ENCODE data around the gene CNBP. TPM values are rescaled to one million over a fixed set of nuclear protein-coding genes. Genes with fewer than 3 reads are reported as not detected.

CNBP gene
- total and polyA plus RNA-seq, 2 of the 4 experiments (the other 2 are of a cell fraction), result 217 to 223 TPM

- WGBS, 2 experiments (ENCODE audit: extremely low coverage in 2 of 2, insufficient read length in 1 of 2), result no CpG with 5 or more reads among the region's 2 CpGs
- no peak for TF ChIP-seq MAFK (IDR thresholded peaks at IDR 0.05; ENCODE audit: low read depth, low read length)
- TF ChIP-seq RAD21 (IDR thresholded peaks at IDR 0.05; ENCODE audit: low read length), result no peak
- no peak for TF ChIP-seq MAZ (IDR thresholded peaks at IDR 0.05; ENCODE audit: borderline replicate concordance, low read depth, low read length)
- no TSS peak for BruUV-seq (replicated peaks)
- Histone ChIP-seq H3K4ac (ENCODE audit: low read depth, low read length) (no peak overlapping the region), H4K5ac (ENCODE audit: low read depth, low read length) (no peak overlapping the region), H2BK5ac (ENCODE audit: low read depth, low read length, poor library complexity, severe bottlenecking) (no peak overlapping the region), H2AK9ac (replicated peaks; ENCODE audit: low read depth, low read length, poor library complexity) (no peak overlapping the region), H3K27ac (ENCODE audit: insufficient read depth, low read length) (no peak overlapping the region), H4K91ac (ENCODE audit: insufficient read depth, low read depth, low read length) (no peak overlapping the region), H4K20me1 (ENCODE audit: insufficient read depth, low read length) (no peaks in the 10 kb centered on the region), H3K9me3 (ENCODE audit: control insufficient read depth, insufficient read depth, low read length) (no peaks in the 10 kb centered on the region), H3K14ac (replicated peaks; ENCODE audit: low read depth, low read length) (no peak overlapping the region), H2BK20ac (ENCODE audit: low read depth, low read length) (no peak overlapping the region), H2AK5ac (ENCODE audit: low read depth, low read length) (no peak overlapping the region), H3K79me1 (ENCODE audit: low read depth in 1 of 2, low read length in 2 of 2) (no peaks in the 10 kb centered on the region), H3K23ac (ENCODE audit: low read depth, low read length) (no peak overlapping the region), H2AFZ (replicated peaks; ENCODE audit: low read length, poor library complexity) (no peak overlapping the region), H2BK15ac (ENCODE audit: low read depth, low read length) (no peak overlapping the region), H4K8ac (ENCODE audit: low read depth in 2 of 2, low read length in 2 of 2) (no peak overlapping the region), H3K4me3 (ENCODE audit: insufficient read depth, low read depth, low read length) (no peak overlapping the region), H3K36me3 (ENCODE audit: control insufficient read depth, insufficient read depth, low read length) (no peaks in the 10 kb centered on the region), H3K18ac (ENCODE audit: low read depth, low read length) (no peak overlapping the region), H3K56ac (ENCODE audit: extremely low read depth, insufficient read depth, low read length) (no peak overlapping the region), H2BK120ac (ENCODE audit: low read depth, low read length) (no peak overlapping the region), H3K9me1 (ENCODE audit: insufficient read depth, low read length) (peaks cover 4% of the 10 kb centered on the region; the same call in 1 of the 2 replicates), H3K4me2 (ENCODE audit: low read depth, low read length) (no peak overlapping the region), H3K4me1 (ENCODE audit: control insufficient read depth, insufficient read depth, low read length) (peaks cover 2% of the 10 kb centered on the region; the same call in 1 of the 2 replicates), H3K9ac (ENCODE audit: low read depth, low read length) (no peak overlapping the region), H3K27me3 (ENCODE audit: control insufficient read depth, insufficient read depth, low read length) (no peaks in the 10 kb centered on the region)
- in situ Hi-C loops (cut with MboI; ENCODE audit: low sequenced_read_pairs) (no loop called here), intact Hi-C loops (cut with micrococcal nuclease) (no loop called here), dilution Hi-C loops (cut with HindIII; ENCODE audit: low sequenced_read_pairs, unreplicated experiment) (no loop called here)
- ChIA-PET POLR2A (ENCODE audit: unreplicated experiment) (no interaction called here), CTCF (no interaction called here)
- no peak for DNase-seq
- no peak for ATAC-seq (ENCODE audit: low read depth)
These were observed 20.8 kb upstream of the CNBP start for GRCh38 chr3:129204473-129204872.
